NT2/D1 (cell line): ENCODE measurements around the gene LPP.

ENCODE experiments used
- SUZ12 ChIP-seq: IDR thresholded peaks from 2 replicates; pipeline ENCODE4 v1.6.1; 2011; ENCODE audit not compliant: insufficient read length, insufficient read depth; ENCODE audit errors: extremely low read depth
- ZNF274 ChIP-seq: IDR thresholded peaks from 2 replicates; pipeline ENCODE4 v1.6.1; 2011; ENCODE audit warnings: mild to moderate bottlenecking, low read depth, low read length

GRCh38 chr3:188370081-188370830 is 216.3 kb downstream of the LPP start:
- no peak for TF ChIP-seq ZNF274
- TF ChIP-seq SUZ12, result no peak
